ENCODE data around the gene TRIO.

- TF ChIP-seq CTCF (conservative IDR thresholded peaks at IDR 0.05 in 1 of 2, IDR thresholded peaks at IDR 0.05 in 1 of 2; ENCODE audit: low read depth in 1 of 2, low read length in 2 of 2) (no peak), EZH2 (IDR thresholded peaks at IDR 0.05; ENCODE audit: low read length, missing control alignments) (no peak)
Measured at GRCh38 chr5:14263113-14263512, 120.0 kb downstream of the TRIO start.
